BE2C (cell line): ENCODE data around the gene REST.
"Not testable (repeated sequence)": the region's sequence is repeated elsewhere in the genome, so short reads cannot be mapped to it uniquely, and the experiment has no call there.

Experiments used
- DNase-seq: peaks from one replicate; pipeline ENCODE4 v3.0.0-alpha.2; 2020
- H3K27me3 ChIP-seq: fragments of 250-450 bp; sonication (Bioruptor Pico); 2 replicates; pipeline ENCODE4 v1.5.1; 2020; ENCODE audit warnings: mild to moderate bottlenecking
- H3K36me3 ChIP-seq: fragments of 250-450 bp; sonication (Bioruptor Pico); 2 replicates; pipeline ENCODE4 v1.5.1; 2020; ENCODE audit warnings: mild to moderate bottlenecking
- H3K4me1 ChIP-seq: fragments of 250-450 bp; sonication (Bioruptor Pico); 2 replicates; pipeline ENCODE4 v1.5.1; 2020
- H3K4me3 ChIP-seq: 2 replicates; pipeline ENCODE4 v1.5.1; 2011; ENCODE audit warnings: low read depth, low read length
- H3K9me3 ChIP-seq: fragments of 250-450 bp; sonication (Bioruptor Pico); 2 replicates; pipeline ENCODE4 v1.5.1; 2020
- TF ChIP-seq, protein P1 (sequence below): IDR thresholded peaks from 2 replicates; pipeline ENCODE4 v1.5.1; 2012; ENCODE audit warnings: mild to moderate bottlenecking, low read depth, low read length

REST gene

DNA sequence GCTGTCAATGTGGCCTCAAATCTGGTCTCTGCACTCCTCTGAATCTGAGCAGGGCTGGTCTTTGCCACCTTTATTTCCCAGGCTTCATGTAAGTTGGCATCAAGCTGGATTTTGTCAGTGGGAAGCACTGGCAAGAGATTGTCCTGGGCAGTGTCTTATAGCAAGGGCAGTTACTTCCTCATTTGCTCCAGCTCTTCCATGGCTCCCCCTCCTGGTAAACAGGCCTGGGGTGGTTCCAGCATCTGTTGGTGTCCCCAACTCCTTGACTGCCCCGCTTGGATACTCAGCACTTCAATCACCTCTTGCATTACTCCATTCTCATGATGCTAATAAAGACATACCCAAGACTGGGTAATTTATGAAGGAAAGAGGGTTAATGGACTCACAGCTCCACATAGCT is 15.0 kb upstream of the REST start:
- Histone ChIP-seq H3K4me3 (no peak overlapping the region), H3K27me3 (no peaks in the 10 kb centered on the region), H3K4me1 (no peaks in the 10 kb centered on the region), H3K9me3 (no peaks in the 10 kb centered on the region), H3K36me3 (no peaks in the 10 kb centered on the region)
- no peak for DNase-seq
- TF ChIP-seq, protein P1, sequence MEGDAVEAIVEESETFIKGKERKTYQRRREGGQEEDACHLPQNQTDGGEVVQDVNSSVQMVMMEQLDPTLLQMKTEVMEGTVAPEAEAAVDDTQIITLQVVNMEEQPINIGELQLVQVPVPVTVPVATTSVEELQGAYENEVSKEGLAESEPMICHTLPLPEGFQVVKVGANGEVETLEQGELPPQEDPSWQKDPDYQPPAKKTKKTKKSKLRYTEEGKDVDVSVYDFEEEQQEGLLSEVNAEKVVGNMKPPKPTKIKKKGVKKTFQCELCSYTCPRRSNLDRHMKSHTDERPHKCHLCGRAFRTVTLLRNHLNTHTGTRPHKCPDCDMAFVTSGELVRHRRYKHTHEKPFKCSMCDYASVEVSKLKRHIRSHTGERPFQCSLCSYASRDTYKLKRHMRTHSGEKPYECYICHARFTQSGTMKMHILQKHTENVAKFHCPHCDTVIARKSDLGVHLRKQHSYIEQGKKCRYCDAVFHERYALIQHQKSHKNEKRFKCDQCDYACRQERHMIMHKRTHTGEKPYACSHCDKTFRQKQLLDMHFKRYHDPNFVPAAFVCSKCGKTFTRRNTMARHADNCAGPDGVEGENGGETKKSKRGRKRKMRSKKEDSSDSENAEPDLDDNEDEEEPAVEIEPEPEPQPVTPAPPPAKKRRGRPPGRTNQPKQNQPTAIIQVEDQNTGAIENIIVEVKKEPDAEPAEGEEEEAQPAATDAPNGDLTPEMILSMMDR, result no peak

DNA sequence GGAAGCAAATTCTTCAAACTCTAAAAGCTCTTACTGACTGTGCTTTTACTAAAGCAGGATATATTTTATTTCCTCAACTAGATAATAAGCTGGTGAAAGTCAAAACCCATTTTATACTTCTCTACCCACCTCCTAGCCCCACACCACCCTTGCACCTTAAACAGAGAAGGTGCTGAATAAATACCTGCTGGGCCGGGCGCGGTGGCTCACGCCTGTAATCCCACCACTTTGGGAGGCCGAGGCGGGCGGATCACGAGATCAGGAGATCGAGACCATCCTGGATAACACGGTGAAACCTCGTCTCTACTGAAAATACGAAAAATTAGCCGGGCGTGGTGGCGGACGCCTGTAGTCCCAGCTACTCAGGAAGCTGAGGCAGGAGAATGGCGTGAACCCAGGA is 9.9 kb upstream of the REST start:
- H3K27me3 ChIP-seq, H3K9me3 ChIP-seq, H3K4me1 ChIP-seq, H3K36me3 ChIP-seq, H3K4me3 ChIP-seq, DNase-seq: not testable (repeated sequence)

DNA sequence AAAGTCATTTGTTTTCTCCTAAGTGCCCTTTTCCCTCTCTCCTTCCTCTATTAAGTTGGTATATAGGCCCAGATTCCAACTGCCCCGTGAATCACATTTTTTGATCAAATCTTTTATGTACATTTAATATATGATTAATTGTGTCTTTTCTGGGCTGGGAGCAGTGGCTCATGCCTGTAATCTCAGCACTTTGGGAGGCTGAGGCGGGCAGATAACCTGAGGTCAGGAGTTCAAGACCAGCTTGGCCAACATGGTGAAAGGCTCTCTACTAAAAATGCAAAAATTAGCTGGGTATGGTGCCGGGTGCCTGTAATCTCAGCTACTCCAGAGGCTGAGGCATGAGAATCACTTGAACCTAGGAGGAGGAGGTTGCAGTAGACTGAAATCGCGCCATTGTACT is 7.5 kb upstream of the REST start:
- not testable (repeated sequence) for DNase-seq, H3K4me1 ChIP-seq, H3K27me3 ChIP-seq, H3K4me3 ChIP-seq, H3K36me3 ChIP-seq, H3K9me3 ChIP-seq

DNA sequence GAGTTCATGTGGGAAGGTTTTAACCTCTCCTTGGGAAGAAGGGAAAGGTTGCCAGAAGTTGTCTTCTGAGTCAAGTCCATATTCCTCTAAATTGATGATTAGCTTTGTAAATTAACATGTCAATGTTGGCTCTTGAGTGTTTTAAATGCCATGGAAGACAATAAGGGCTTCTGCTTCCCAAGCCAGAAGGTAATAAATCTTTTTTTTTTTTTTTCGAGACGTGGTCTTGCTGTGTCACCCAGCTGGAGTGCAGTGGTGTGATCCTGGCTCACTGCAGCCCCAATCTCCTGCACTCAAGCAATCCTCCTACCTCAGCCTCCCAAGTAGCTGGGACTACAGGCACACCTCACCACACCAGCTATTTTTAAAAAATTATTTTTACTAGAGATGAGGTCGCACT is 5.0 kb upstream of the REST start:
- TF ChIP-seq, protein P1, result no peak
- peaks cover 10% of the 10 kb centered on the region for H3K27me3 ChIP-seq
- H3K36me3 ChIP-seq, result no peaks in the 10 kb centered on the region
- no peaks in the 10 kb centered on the region for H3K4me1 ChIP-seq
- DNase-seq, result no peak
- no peak overlapping the region for H3K4me3 ChIP-seq
- H3K9me3 ChIP-seq, result no peaks in the 10 kb centered on the region

DNA sequence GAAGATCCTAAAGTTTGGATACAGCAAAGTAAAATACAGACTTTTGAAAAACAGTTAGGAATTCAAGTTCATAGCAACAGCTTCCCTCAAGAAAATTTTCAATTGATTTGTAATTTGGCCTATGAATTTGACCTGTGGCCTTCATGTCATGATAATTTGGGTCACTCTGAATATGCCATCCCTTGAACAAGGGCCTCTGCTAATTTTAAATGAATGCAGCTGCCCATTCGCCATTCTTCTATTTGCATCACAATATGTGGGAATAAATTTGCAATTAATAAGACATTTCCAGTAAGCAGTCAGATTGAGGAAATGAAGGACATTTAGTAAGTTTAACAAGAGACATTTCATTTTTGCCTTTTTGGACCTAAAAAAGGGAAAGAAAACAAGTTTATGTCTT is 1.9 kb upstream of the REST start:
- DNase-seq, result no peak
- H3K9me3 ChIP-seq, result no peaks in the 10 kb centered on the region
- no peak overlapping the region for H3K4me3 ChIP-seq
- TF ChIP-seq, protein P1, result no peak
- peaks cover 38% of the 10 kb centered on the region for H3K27me3 ChIP-seq
- H3K36me3 ChIP-seq, result no peaks in the 10 kb centered on the region
- no peaks in the 10 kb centered on the region for H3K4me1 ChIP-seq

DNA sequence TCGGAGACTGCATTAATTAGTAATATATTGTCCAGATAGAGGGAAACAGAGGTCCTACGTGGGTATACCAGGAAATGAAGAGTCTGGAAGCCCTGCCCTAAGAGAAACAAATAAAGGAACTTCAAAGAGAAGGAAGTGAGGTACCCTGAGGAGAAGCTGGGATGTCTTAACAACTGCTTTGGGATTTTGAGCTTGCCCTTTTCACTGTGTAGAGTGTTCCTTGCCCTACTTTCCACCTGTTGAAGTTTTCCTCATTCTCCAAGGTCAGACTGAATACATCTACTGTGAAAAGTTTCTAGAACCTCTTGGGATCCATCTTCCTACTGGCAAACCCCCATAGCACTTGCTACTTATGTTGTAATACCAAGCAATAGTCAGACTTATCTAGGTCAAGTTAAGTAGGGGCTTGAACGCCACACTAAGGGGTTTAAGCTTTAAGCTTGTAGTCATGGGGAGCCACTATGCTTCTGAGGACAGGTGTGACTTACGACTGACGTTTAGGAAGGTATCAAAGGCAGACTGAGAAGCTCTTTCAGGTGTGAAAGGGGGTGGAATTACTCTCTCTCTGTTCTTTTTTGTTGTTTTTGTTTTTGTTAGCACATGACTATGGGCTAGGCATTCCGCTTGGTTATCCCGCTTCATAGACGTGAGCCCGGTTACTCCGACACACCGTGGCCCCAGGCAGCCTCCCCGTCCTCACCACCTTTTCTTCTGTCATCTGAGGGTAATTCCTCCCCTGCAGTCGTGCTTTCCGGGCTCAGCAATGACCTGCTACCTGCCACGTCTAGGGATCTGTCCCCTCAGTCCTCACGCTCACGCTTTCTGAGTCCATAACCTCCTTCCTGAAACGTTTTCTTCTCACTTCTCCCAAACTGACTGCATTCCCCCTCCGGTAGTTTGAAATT is 959 bp upstream of the REST start:
- no peak for DNase-seq
- H3K4me1 ChIP-seq, result no peaks in the 10 kb centered on the region
- no peaks in the 10 kb centered on the region for H3K36me3 ChIP-seq
- peaks cover 48% of the 10 kb centered on the region for H3K27me3 ChIP-seq
- TF ChIP-seq, protein P1, result no peak
- H3K9me3 ChIP-seq, result no peaks in the 10 kb centered on the region
- no peak overlapping the region; the same call in 1 of the 2 replicates for H3K4me3 ChIP-seq

DNA sequence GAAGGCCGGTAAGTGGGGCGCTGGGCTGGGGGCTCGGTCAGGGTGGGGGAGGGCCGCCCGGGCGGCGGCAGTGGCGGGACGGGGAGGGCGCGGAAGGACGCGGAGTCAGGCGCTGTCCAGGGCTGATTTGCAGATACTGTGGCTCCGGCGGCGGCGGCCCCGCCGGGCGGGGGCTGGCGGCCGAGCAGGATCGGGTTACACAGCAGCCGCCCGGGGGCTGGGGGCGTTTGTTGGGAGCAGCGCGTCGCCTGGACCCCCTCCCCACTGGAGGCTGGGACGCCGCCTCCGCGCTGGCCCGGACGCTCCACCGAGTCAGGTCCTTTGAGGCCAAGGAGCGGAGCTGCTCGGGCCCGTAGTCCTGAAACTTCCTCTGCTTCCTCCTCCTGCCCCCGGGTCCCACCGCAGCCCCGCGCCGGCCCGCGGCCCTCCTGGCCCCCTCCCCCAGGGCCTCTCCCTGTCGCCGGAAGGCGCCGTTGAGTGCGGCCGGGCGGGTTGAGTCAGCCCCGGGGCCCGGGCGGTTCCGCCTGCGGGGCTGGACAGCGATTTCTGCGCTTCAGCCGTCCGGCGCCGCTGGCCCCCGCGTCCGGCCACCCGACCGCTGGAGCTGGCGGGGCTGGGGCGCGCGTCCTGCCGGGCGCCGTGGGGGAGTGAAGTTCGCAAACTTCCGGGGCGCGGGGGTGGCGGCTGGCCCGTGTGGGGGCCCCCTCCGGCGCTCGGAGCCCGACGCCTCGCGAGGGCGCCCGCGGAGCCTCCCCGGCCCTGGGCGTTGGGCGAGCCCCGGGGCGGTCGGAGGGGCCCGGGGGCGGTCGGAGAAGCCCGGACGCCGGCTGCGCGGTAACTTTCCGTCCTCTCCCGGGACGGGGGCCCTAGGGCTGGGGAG is 746 bp downstream of the REST start:
- TF ChIP-seq, protein P1, result no peak
- peak; percentile 34 for DNase-seq
- H3K27me3 ChIP-seq, result peaks cover 48% of the 10 kb centered on the region

More for the DNA sequence above, 746 bp downstream of the REST start:
- H3K36me3 ChIP-seq, result no peaks in the 10 kb centered on the region
- no peaks in the 10 kb centered on the region for H3K9me3 ChIP-seq
- peak overlapping the region; percentile 58 for H3K4me3 ChIP-seq
- no peaks in the 10 kb centered on the region for H3K4me1 ChIP-seq
